PFSK-1 (cell line): ENCODE measurements around the gene ZFAND3.

Experiments used
- FOXP2 ChIP-seq: optimal IDR thresholded peaks from 2 replicates; pipeline ENCODE3; 2011; ENCODE audit warnings: borderline replicate concordance, control low read depth, inconsistent platforms; ENCODE audit not compliant: insufficient read depth; ENCODE audit errors: extremely low read length, extremely low read depth
- POLR2AphosphoS5 ChIP-seq: IDR thresholded peaks from 2 replicates; pipeline ENCODE4 v1.6.1; 2012; ENCODE audit warnings: low read depth, mild to moderate bottlenecking, control low read depth, low read length, moderate library complexity
- SIN3A ChIP-seq: IDR thresholded peaks from 2 replicates; pipeline ENCODE4 v1.6.1; 2012; ENCODE audit warnings: mild to moderate bottlenecking, low read length, moderate library complexity, borderline replicate concordance; ENCODE audit not compliant: insufficient read depth
- TAF1 ChIP-seq: IDR thresholded peaks from 2 replicates; pipeline ENCODE4 v1.6.1; 2012; ENCODE audit warnings: low read length, control low read depth, borderline replicate concordance; ENCODE audit not compliant: insufficient read depth
- TF ChIP-seq, protein P1 (sequence below), 2 experiments: IDR thresholded peaks; 2 replicates each; pipeline versions ENCODE4 v1.6.1 to v1.8.0; 2011 to 2012; ENCODE audit warnings: low read depth in 2 of 2, low read length in 2 of 2, control low read depth in 1 of 2, inconsistent platforms in 1 of 2, mild to moderate bottlenecking in 1 of 2, moderate library complexity in 1 of 2; ENCODE audit not compliant: insufficient read depth in 1 of 2

ZFAND3 gene

DNA sequence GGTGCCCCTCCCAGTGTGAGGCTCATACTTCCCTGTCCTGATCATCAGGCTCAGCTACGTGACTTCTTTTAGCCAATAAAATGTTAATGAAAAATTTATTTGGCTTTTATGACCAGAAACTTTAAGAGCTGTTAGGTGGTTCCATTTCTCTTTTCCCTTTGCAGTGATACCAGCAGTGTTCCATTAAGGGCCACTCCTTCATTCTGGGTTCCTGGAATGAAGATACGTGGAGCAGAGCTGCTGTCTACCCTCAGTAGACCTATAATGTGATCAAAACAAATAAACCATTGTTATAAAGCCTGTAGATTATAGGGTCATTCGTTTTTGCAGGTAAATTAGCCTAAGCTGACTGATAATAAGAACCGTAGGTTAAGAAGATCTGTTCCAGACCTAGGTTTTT lies 228.0 kb downstream of the ZFAND3 start:
- TF ChIP-seq, protein P1, sequence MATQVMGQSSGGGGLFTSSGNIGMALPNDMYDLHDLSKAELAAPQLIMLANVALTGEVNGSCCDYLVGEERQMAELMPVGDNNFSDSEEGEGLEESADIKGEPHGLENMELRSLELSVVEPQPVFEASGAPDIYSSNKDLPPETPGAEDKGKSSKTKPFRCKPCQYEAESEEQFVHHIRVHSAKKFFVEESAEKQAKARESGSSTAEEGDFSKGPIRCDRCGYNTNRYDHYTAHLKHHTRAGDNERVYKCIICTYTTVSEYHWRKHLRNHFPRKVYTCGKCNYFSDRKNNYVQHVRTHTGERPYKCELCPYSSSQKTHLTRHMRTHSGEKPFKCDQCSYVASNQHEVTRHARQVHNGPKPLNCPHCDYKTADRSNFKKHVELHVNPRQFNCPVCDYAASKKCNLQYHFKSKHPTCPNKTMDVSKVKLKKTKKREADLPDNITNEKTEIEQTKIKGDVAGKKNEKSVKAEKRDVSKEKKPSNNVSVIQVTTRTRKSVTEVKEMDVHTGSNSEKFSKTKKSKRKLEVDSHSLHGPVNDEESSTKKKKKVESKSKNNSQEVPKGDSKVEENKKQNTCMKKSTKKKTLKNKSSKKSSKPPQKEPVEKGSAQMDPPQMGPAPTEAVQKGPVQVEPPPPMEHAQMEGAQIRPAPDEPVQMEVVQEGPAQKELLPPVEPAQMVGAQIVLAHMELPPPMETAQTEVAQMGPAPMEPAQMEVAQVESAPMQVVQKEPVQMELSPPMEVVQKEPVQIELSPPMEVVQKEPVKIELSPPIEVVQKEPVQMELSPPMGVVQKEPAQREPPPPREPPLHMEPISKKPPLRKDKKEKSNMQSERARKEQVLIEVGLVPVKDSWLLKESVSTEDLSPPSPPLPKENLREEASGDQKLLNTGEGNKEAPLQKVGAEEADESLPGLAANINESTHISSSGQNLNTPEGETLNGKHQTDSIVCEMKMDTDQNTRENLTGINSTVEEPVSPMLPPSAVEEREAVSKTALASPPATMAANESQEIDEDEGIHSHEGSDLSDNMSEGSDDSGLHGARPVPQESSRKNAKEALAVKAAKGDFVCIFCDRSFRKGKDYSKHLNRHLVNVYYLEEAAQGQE (IDR thresholded peaks at IDR 0.05; ENCODE audit: insufficient read depth in 1 of 2, low read depth in 2 of 2, low read length in 2 of 2): no peak
- no peak for TF ChIP-seq SIN3A
- TF ChIP-seq FOXP2: no peak
- no peak for TF ChIP-seq TAF1
- TF ChIP-seq POLR2AphosphoS5: no peak

DNA sequence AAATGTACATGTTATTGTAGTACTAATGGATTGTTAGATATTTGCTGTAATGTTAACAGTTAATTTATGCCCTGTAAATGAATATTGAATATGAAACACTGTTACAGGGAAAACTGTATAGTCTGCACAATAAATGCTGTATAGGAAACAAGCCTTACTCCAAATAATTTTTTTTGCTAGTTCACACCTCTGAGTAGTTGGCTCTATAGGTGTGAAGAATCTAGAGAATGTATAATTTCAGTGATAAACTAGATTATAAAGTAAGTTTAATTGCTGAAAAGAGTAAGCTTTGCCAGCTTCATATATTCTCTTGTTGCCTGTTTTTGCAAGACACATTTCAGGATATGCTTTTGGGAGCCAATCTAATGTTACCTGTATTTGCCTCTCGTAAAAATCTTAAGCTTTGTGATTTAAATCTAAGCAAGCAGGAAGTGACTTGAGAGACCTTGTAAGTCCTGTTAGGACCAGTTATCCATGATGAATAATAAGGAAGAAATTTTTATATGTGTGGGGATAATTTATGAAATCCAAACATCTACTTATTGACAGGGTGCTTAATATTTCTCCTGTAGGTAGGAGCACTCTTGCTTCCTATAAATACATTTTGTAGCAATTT lies 232.4 kb downstream of the ZFAND3 start:
- TF ChIP-seq, protein P1 (IDR thresholded peaks at IDR 0.05; ENCODE audit: insufficient read depth in 1 of 2, low read depth in 2 of 2, low read length in 2 of 2): no peak
- TF ChIP-seq TAF1 (no peak), FOXP2 (no peak), SIN3A (no peak), POLR2AphosphoS5 (no peak)

DNA sequence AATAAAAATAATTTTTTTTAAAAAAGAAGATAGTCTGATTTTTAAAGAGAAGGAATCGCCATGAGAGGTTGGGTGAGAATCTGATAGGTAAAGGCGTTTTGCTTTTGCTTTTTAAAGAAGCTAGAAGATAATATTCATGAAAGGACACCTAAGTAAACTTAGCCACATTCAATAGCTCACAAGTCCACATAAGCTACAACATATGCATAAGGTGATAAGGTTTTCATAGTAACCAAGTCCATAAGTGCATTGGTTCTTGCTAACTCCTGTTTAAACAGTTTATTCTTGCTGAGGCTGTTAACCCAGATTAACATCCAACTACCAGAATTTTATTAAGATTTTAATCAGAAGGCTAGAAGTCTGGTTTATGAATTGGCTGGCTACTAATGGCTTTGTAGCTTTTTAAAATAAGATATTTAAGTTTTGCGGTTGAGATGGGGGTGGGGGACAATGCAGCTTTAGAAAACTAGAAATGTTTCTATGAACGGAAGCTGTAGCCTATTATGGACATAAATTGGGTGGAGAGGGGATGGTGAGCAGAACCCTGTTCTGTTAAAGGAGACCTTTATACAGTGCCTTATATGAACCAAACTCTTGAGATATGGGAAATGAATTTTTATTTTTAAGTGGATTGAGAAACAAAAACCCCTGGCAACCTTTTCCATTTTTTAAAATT lies 235.1 kb downstream of the ZFAND3 start:
- TF ChIP-seq SIN3A (no peak), POLR2AphosphoS5 (no peak), TAF1 (no peak), FOXP2 (no peak)
- TF ChIP-seq, protein P1 (IDR thresholded peaks at IDR 0.05; ENCODE audit: insufficient read depth in 1 of 2, low read depth in 2 of 2, low read length in 2 of 2): no peak

DNA sequence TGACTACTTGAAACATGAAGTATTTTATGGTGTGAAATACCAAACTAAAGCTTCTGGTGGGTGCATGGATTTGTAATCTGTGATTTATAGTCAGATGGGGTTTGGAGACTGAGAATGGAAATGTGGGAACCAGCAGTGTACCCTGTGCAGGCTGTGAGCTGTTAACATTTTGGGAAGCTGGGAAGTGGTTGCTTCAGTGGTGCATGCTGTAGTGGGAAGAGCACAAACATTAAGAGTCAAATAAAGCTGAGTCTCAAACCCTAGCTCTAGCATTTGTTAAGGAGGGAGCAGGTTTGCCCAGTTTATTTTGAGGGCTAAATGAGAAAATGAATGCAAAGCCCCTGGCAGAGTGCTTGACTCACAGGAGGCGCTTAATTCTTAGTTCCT lies 235.7 kb downstream of the ZFAND3 start:
- TF ChIP-seq, protein P1 (IDR thresholded peaks at IDR 0.05; ENCODE audit: insufficient read depth in 1 of 2, low read depth in 2 of 2, low read length in 2 of 2): no peak
- no peak for TF ChIP-seq POLR2AphosphoS5
- no peak for TF ChIP-seq FOXP2
- no peak for TF ChIP-seq SIN3A
- TF ChIP-seq TAF1: no peak
